HG02759 (cell line): Measurements from ENCODE around the gene IGF2BP1.

Experiments
- ATAC-seq: cut with Tn5 transposase; IDR thresholded peaks from one replicate; pipeline ENCODE4 v1.9.1; 2021; ENCODE audit warnings: mild to moderate bottlenecking, moderate library complexity; ENCODE audit not compliant: unreplicated experiment

Gene IGF2BP1

DNA sequence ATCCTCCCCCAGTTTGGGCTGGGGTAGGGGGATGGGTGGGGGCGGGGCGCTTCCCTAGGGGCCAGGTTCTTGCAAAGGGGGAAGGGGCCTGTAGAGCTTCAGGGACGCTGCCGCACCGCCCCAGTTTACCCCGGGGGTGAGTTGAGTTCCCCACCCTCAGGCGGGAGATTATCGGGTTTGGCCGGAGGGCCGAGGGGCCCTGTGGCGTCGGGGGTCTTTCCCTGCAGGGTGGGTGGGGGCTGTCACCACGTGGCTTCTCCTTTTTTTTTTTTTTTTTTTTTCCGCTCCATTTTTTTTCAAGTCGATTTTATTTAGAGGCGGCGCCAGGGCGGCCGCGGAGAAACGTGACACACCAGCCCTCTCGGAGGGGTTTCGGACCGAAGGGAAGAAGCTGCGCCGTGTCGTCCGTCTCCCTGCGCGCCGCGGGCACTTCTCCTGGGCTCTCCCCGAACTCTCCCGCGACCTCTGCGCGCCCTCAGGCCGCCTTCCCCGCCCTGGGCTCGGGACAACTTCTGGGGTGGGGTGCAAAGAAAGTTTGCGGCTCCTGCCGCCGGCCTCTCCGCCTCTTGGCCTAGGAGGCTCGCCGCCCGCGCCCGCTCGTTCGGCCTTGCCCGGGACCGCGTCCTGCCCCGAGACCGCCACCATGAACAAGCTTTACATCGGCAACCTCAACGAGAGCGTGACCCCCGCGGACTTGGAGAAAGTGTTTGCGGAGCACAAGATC lies at the start of gene IGF2BP1:
Gene IGF2BP1, plus strand, starts transcription at position 283 of the 724 bp plus-strand sequence. Its CDS starts 361 bp downstream, at position 644.
- no peak for ATAC-seq

- no peak for ATAC-seq
Observed at GRCh38 chr17:48951572-48951971, 45.6 kb upstream of the IGF2BP1 start.

DNA sequence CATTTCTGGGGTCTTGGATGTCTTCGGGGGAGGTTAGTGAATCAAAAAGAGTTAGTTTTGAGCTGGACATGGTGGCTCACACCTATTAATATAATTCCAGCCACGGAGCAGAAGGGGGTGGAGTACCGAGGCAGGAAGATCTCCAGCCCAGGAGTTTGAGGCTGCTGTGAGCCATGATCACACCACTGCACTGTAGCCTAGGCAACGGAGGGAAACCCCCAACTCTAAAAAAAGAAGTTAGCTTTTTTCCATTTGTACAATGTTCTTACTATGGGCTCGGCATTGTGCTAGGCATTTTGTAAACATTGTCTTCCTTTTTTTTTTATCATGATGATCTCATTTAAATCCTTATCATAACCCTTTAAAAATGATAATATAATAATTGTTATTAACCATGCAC lies 44.3 kb upstream of the IGF2BP1 start:
- ATAC-seq: peak; percentile 61

- ATAC-seq: no peak
Observed at GRCh38 chr17:48954300-48954755, 42.9 kb upstream of the IGF2BP1 start.

DNA sequence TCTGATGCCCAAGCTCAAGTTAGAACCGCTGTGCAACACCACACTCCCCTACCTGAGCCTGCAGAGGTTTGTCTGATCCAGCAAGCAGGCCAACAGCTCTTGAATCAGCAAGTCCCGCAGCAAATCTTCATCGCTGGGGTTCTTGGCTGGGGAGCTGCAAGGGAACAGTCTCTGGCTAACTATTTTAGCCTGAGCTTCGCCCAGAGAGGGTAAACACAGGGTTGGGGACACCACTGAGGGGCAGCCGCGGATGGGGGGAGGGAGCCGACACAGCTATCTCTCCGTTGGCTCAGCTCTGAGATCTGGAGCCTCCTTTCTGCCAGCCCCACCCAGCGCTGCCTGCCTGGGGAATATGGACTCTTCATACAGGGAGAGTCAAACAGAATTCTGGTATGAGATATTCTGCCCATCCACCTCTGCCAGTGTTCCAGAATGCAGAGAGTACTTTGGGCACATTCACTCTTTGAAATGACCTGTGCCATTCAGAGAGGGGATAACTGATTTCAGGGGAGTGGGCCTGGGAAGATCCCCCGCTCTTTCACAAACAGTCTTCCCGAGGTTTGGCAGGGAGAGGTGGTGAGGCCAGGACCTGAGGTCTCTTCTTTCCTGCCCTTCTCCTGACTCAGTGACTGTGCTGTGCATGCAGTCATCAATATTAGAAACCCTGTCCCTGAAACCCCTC lies 36.2 kb upstream of the IGF2BP1 start:
- ATAC-seq: no peak

DNA sequence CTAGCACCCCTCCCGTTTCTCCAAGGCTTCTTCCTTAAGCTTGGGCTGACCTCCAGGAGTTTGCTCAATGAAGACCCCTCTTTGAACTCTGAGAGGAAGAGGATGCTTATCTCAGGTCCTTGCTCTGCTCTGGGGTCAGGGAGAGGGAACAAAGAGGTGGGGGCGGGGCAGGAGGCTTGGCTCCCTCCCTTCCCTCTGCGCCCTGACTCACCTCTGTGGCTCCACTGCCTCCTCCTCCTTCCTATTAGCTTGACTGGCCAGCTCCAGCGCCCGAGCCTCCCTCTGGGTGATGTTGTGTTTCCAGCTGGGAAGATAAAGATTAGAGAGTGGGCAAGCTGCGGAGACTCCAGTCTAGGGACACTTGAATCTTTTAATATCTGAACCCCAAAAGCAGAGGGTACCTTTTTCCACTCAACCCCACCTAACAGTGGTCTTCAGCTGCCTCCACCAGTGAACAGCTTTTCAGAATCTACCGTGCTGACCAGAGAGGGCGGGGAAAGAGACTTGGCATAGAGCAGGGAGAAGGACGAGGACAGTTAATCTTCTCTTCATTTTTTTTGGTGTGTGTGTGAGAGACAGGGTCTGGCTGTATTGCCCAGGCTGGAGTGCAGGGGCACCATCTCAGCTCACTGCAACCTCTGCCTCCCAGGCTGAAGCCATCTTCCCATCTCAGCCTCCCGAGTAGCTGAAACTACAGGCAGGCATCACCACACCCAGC lies 35.5 kb upstream of the IGF2BP1 start:
- no peak for ATAC-seq

DNA sequence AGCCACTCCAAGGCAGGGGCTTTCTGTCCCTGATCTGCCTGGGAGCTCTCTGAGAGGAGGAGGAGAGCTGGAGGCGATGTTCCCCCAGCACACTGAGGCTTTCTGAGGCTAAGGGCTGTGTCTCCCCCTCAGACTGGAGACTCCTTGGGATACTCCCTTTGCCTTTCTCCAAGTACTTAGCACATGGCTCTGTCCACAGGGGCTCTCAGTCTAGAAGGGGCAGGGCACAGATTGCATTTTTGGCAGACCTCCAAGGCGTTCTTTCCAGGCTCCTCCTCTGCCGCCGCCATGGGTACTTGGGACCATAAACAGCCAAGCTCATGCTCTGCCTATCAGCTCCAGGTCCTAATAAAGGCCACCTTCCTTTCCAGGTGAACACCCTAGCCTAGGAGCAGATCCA lies 27.0 kb upstream of the IGF2BP1 start:
- ATAC-seq: no peak

GRCh38 chr17:48970865-48971687 lies 26.1 kb upstream of the IGF2BP1 start:
- ATAC-seq: no peak

DNA sequence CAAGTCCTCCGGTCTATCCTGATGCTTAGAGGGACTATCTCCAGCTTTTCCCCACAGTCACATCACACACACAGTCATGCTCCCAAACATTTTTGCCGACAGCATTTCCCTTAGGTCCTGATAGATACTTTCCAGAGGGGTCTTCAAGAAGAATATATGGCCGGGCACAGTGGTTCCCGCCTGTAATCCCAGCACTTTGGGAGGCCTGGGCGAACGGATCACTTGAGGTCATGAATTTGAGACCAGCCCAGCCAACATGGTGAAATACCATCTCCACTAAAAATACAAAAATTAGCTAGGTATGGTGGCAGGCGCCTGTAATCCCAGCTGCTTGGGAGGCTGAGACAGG lies 24.5 kb upstream of the IGF2BP1 start:
- ATAC-seq: no peak

DNA sequence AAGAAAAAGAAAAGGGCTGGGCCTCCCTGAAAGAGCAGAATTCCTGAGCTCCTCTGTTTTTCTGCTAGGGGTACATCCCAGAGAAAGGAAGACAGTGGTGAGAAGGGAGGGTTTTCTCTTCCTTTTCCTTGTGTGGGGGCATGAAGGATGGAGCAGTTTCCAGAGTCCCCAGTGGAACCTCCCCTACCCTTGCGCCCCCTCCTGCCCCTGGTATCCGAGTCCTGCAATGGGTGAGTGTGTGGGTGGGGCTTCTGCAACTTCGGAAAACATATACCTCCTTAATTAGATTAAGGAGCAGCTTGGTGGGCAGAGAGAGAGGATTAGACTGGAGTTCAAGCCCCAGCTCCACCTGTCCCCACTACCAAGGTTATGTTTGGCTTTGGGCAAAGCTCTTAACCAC lies 23.4 kb upstream of the IGF2BP1 start:
- no peak for ATAC-seq

- ATAC-seq: no peak
Observed at GRCh38 chr17:48981927-48982539, 15.2 kb upstream of the IGF2BP1 start.

GRCh38 chr17:48985436-48986245 lies 11.5 kb upstream of the IGF2BP1 start:
- no peak for ATAC-seq

DNA sequence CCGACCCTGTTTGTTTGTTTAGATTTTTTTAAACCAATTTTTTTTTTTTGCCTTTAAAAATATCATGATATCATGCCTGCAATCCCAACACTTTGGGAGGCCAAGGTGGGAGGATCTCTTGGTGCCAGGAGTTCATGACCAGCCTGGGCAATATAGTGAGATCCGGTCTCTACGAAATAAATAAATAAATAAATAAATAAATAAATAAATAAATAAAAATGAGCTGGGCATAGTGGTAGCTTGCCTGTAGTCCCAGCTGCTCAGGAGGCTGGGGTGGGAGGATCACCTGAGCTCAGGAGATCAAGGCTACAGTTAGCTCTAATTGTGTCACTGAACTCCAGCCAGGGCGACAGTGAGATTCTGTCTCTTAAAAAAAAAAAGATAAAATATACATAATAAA lies 8.1 kb upstream of the IGF2BP1 start:
- ATAC-seq: no peak

DNA sequence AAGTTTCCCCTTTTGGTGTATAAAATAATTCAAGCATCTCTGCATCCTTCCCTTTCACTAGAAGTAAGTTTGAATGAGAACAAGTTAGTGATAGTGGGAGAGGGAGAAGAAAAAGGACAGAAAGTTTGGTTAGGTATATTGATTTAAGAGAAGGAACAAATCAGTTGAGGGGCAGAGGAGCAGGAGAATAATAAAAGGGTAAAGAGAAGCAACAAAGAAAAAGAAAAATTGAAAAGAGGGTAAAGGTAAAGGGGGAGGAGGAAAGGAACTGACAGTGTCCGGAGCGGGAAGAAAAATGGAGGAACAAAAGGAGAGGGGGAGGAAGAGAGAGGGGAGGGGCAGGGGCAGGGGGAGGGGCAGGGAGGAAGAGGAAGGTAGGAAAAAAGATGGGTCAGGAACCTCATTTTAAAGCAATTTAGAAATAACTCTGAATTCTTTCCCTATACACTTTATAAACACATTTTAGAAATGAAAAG lies 6.3 kb upstream of the IGF2BP1 start:
- no peak for ATAC-seq

- ATAC-seq: no peak
Observed at GRCh38 chr17:48992444-48992843, 4.7 kb upstream of the IGF2BP1 start.

DNA sequence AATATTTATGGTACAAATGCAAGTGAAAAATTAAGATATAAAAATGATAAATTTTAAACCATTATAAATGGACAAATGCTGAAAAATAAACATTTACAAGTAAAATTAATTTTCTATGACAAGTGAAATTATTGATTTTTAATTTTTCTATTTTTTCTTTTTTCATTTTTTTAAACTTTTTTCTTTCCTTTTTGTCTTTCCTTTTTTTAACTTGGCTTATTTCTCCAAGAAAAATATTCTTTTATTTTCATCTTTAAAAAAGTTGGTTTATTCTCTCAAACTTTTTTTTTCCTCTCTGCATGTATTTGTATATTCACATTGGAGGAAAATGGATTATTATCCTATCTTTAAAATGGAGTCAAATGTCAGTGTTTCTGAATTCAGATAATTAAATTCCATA lies 3.9 kb upstream of the IGF2BP1 start:
- no peak for ATAC-seq

DNA sequence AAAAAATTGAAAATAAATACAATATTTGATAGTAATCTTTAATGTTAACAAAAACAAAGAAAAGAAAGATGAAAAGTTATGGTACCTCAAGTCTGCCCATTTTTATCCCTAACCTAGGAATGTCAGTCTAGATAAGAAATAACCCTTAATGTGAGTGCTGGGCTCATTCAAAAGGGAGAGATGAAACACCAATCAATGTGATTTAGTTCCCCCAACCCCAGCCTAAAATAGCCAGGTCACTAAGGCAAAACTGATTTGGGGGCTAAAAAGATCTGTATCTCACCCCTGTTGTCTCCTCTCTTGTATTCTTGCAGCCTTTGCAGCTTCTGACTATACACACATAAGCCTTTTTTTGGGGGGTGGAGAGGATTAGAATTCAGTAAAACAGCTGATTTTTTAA lies 3.2 kb upstream of the IGF2BP1 start:
- ATAC-seq: no peak

- no peak for ATAC-seq
Observed at GRCh38 chr17:48994549-48995303, 2.5 kb upstream of the IGF2BP1 start.
